ENCODE measurements around the gene HOXA3.
A peak's percentile ranks its signal among the peaks of the same experiment; 100 is the strongest.

The HOXA3 gene

GRCh38 chr7:27165089-27165995 lies 13.0 kb upstream of the HOXA3 start, which contains the start of gene HOXA9:
HOXA9 (minus strand) TSS chr7:27165537; CDS start chr7:27165457, 80 bp downstream.
- DNase-seq (ENCODE audit: low read depth), result peak; percentile 96
- peak within 1 kb of the TSS; percentile 77 for H3K4me3 ChIP-seq (ENCODE audit: control insufficient read depth, low read depth, low read length)
- no peak for TF ChIP-seq CTCF (conservative IDR thresholded peaks at IDR 0.05; ENCODE audit: control insufficient read depth, insufficient read depth, low read depth, low read length)

- H3K4me3 ChIP-seq (ENCODE audit: control insufficient read depth, low read depth, low read length), result peak overlapping the region; percentile 77
- peak; percentile 33 for DNase-seq (ENCODE audit: low read depth)
Observed at GRCh38 chr7:27164367-27165088, 12.1 kb upstream of the HOXA3 start.

GRCh38 chr7:27164045-27164366 lies 11.6 kb upstream of the HOXA3 start:
- peak; percentile 15 for DNase-seq (ENCODE audit: low read depth)
- TF ChIP-seq CTCF (conservative IDR thresholded peaks at IDR 0.05; ENCODE audit: control insufficient read depth, insufficient read depth, low read depth, low read length), result no peak
- peak overlapping the region; percentile 77 for H3K4me3 ChIP-seq (ENCODE audit: control insufficient read depth, low read depth, low read length)

More at GRCh38 chr7:27164367-27165088, 12.1 kb upstream of the HOXA3 start:
- TF ChIP-seq CTCF (conservative IDR thresholded peaks at IDR 0.05; ENCODE audit: control insufficient read depth, insufficient read depth, low read depth, low read length), result peak; percentile 15

- peak; percentile 28 for DNase-seq (ENCODE audit: low read depth)
Observed at GRCh38 chr7:27163288-27164044, 11.1 kb upstream of the HOXA3 start.

GRCh38 chr7:27162561-27163287 lies 10.3 kb upstream of the HOXA3 start:
- TF ChIP-seq CTCF (conservative IDR thresholded peaks at IDR 0.05; ENCODE audit: control insufficient read depth, insufficient read depth, low read depth, low read length), result no peak
- DNase-seq (ENCODE audit: low read depth), result peak; percentile 24
- H3K4me3 ChIP-seq (ENCODE audit: control insufficient read depth, low read depth, low read length), result peak overlapping the region; percentile 77

More at GRCh38 chr7:27163288-27164044, 11.1 kb upstream of the HOXA3 start:
- no peak for TF ChIP-seq CTCF (conservative IDR thresholded peaks at IDR 0.05; ENCODE audit: control insufficient read depth, insufficient read depth, low read depth, low read length)
- H3K4me3 ChIP-seq (ENCODE audit: control insufficient read depth, low read depth, low read length), result peak overlapping the region; percentile 77
